K562 (cell line): ENCODE measurements around the gene UTP25. TPM values are rescaled to one million over a fixed set of nuclear protein-coding genes. Genes with fewer than 3 reads are reported as not detected.

Experiments used
- CCNT2 ChIP-seq: IDR thresholded peaks from 2 replicates; pipeline ENCODE4 v1.6.1; 2011; ENCODE audit warnings: borderline replicate concordance, low read depth, mild to moderate bottlenecking, moderate library complexity, mixed read lengths, low read length; ENCODE audit not compliant: insufficient read length; ENCODE audit errors: extremely low read depth
- ELF2 ChIP-seq: fragments of 250-450 bp; sonication (Bioruptor Pico); IDR thresholded peaks from 2 replicates; pipeline ENCODE4 v1.5.0; 2021; ENCODE audit warnings: mild to moderate bottlenecking
- HNRNPLL ChIP-seq: fragments of 200-400 bp; formaldehyde crosslinking; IDR thresholded peaks from 2 replicates; pipeline ENCODE4 v1.6.1; 2017; ENCODE audit warnings: low read length, low read depth, mild to moderate bottlenecking; ENCODE audit not compliant: poor library complexity, severe bottlenecking
- KLF6 ChIP-seq: fragments of 250-450 bp; sonication (Bioruptor Pico); IDR thresholded peaks from 2 replicates; pipeline ENCODE4 v1.4.0; 2020; ENCODE audit warnings: mild to moderate bottlenecking, moderate library complexity, borderline replicate concordance
- NFE2L1 ChIP-seq: fragments of 450-650 bp; IDR thresholded peaks from 2 replicates; pipeline ENCODE4 v1.6.1; 2016; ENCODE audit warnings: missing genetic modification characterization, low read depth, mild to moderate bottlenecking, missing compliant biosample characterization, moderate library complexity, borderline replicate concordance
- POLR2AphosphoS2 ChIP-seq: IDR thresholded peaks from 2 replicates; pipeline ENCODE4 v1.6.1; 2012; ENCODE audit warnings: low read length, improper control_type of control experiment
- PRPF4 ChIP-seq: fragments of 200-400 bp; formaldehyde crosslinking; IDR thresholded peaks from one replicate; pipeline ENCODE4 v1.6.1; 2017; ENCODE audit warnings: low read length, low read depth, mild to moderate bottlenecking; ENCODE audit not compliant: insufficient read depth, poor library complexity, severe bottlenecking
- TBP ChIP-seq: optimal IDR thresholded peaks from 2 replicates; pipeline ENCODE3; 2011; ENCODE audit warnings: low read depth, low read length, improper control_type of control experiment
- ZNF212 ChIP-seq: fragments of 450-650 bp; formaldehyde crosslinking; IDR thresholded peaks from 2 replicates; pipeline ENCODE4 v1.4.0; 2020; ENCODE audit warnings: mild to moderate bottlenecking
- ZNF76 ChIP-seq: fragments of 250-450 bp; sonication (Bioruptor Pico); IDR thresholded peaks from 2 replicates; pipeline ENCODE4 v1.4.0; 2020; ENCODE audit warnings: mild to moderate bottlenecking, moderate library complexity, borderline replicate concordance
- ZNF77 ChIP-seq: fragments of 250-450 bp; sonication (Bioruptor Pico); IDR thresholded peaks from 2 replicates; pipeline ENCODE4 v1.5.0; 2020
- ZNF830 ChIP-seq: fragments of 250-450 bp; sonication (Bioruptor Pico); IDR thresholded peaks from 2 replicates; pipeline ENCODE4 v1.5.0; 2021; ENCODE audit warnings: mild to moderate bottlenecking
- polyA plus RNA-seq, 8 experiments: library from polyadenylated mRNA; depleted of rRNA in 4 of 8; stranded (reverse) in 5 of 8; unstranded in 3 of 8; fragments of >200 nt; fragmentation: Nextera tagmentation in 2 of 8; fragmentation: Illumina TruSeq in 1 of 8; extraction: Ambion mirVana in 2 of 8; extraction: Trizol in 1 of 8; gene quantifications; 2 replicates each; pipeline versions ENCODE4 v1.2.1 to v1.2.3, GENCODE V29; 2011 to 2014; ENCODE audit warnings: inconsistent platforms in 1 of 8, missing spikeins in 1 of 8
- total RNA-seq, 7 experiments: library from RNA; depleted of rRNA in 6 of 7; stranded (reverse); fragments of >200 nt in 6 of 7; fragmentation: Illumina TruSeq in 2 of 7; extraction: Trizol in 2 of 7; gene quantifications; 2 replicates each; pipeline versions ENCODE4 v1.2.1 to v1.2.3, GENCODE V29; 2011 to 2021; ENCODE audit warnings: low replicate concordance in 1 of 7
- TF ChIP-seq, protein P1 (sequence below), 2 experiments: fragments of 450-650 bp; formaldehyde crosslinking in 1 of 2; IDR thresholded peaks; 2 replicates each; pipeline versions ENCODE4 v1.4.0 to v1.6.1; 2014 to 2020; ENCODE audit warnings: mild to moderate bottlenecking in 2 of 2, borderline replicate concordance in 1 of 2, low read depth in 1 of 2
- TF ChIP-seq, protein P2 (sequence below): sonication (generic); formaldehyde crosslinking; IDR thresholded peaks from 2 replicates; pipeline ENCODE4 v1.8.0; 2023; ENCODE audit warnings: mild to moderate bottlenecking, missing genetic modification reagents
- TF ChIP-seq, protein P3 (sequence below): fragments of 450-650 bp; IDR thresholded peaks from 2 replicates; pipeline ENCODE4 v1.6.1; 2016
- TF ChIP-seq, protein P4 (sequence below): fragments of 250-450 bp; sonication (Bioruptor Pico); IDR thresholded peaks from 2 replicates; pipeline ENCODE4 v1.4.0; 2020

The UTP25 gene
- total and polyA plus RNA-seq, 9 of the 15 experiments (the other 6 are each of a cell fraction or from before 2014, with no cell fraction given) = 5.7 to 17.6 (median 12.0) TPM

DNA sequence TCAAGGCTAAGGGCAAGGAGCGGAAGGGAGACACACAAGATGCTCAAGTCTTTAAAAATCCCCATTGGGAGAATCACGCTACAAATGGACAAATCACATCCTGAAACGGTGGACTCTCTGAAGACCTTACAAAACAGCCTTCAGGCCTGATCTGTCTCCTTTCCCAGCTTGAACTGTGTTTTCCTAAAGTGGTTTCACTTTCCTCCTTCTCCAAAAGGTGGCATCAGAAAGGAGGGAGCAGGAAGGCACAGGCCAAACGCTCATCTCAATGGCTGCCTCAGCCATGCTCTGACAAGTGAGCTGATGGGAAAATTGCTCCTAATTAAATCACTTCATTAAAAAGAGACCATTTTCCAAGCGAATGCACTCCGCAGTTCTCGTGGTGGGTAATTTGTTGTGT is 47.7 kb downstream of the UTP25 start (continued):
- TF ChIP-seq, protein P1, sequence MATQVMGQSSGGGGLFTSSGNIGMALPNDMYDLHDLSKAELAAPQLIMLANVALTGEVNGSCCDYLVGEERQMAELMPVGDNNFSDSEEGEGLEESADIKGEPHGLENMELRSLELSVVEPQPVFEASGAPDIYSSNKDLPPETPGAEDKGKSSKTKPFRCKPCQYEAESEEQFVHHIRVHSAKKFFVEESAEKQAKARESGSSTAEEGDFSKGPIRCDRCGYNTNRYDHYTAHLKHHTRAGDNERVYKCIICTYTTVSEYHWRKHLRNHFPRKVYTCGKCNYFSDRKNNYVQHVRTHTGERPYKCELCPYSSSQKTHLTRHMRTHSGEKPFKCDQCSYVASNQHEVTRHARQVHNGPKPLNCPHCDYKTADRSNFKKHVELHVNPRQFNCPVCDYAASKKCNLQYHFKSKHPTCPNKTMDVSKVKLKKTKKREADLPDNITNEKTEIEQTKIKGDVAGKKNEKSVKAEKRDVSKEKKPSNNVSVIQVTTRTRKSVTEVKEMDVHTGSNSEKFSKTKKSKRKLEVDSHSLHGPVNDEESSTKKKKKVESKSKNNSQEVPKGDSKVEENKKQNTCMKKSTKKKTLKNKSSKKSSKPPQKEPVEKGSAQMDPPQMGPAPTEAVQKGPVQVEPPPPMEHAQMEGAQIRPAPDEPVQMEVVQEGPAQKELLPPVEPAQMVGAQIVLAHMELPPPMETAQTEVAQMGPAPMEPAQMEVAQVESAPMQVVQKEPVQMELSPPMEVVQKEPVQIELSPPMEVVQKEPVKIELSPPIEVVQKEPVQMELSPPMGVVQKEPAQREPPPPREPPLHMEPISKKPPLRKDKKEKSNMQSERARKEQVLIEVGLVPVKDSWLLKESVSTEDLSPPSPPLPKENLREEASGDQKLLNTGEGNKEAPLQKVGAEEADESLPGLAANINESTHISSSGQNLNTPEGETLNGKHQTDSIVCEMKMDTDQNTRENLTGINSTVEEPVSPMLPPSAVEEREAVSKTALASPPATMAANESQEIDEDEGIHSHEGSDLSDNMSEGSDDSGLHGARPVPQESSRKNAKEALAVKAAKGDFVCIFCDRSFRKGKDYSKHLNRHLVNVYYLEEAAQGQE (IDR thresholded peaks at IDR 0.05; ENCODE audit: borderline replicate concordance) = 0 out of 2 replicates have a peak, but pooled peaks have one; percentile 4
- TF ChIP-seq, protein P1 (CRISPR knock-in tag; IDR thresholded peaks at IDR 0.05; ENCODE audit: low read depth) = no peak
- TF ChIP-seq POLR2AphosphoS2 = no peak
- TF ChIP-seq HNRNPLL = no peak
- TF ChIP-seq, protein P2, sequence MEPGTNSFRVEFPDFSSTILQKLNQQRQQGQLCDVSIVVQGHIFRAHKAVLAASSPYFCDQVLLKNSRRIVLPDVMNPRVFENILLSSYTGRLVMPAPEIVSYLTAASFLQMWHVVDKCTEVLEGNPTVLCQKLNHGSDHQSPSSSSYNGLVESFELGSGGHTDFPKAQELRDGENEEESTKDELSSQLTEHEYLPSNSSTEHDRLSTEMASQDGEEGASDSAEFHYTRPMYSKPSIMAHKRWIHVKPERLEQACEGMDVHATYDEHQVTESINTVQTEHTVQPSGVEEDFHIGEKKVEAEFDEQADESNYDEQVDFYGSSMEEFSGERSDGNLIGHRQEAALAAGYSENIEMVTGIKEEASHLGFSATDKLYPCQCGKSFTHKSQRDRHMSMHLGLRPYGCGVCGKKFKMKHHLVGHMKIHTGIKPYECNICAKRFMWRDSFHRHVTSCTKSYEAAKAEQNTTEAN = no peak
- TF ChIP-seq ZNF76 (CRISPR knock-in tag) = no peak
- no peak for TF ChIP-seq KLF6 (CRISPR knock-in tag)
- no peak for TF ChIP-seq PRPF4
- TF ChIP-seq ZNF830 = no peak
- TF ChIP-seq TBP = no peak
- no peak for TF ChIP-seq CCNT2
- TF ChIP-seq ZNF212 = no peak
- TF ChIP-seq ELF2 (CRISPR knock-in tag) = no peak
- TF ChIP-seq, protein P3, sequence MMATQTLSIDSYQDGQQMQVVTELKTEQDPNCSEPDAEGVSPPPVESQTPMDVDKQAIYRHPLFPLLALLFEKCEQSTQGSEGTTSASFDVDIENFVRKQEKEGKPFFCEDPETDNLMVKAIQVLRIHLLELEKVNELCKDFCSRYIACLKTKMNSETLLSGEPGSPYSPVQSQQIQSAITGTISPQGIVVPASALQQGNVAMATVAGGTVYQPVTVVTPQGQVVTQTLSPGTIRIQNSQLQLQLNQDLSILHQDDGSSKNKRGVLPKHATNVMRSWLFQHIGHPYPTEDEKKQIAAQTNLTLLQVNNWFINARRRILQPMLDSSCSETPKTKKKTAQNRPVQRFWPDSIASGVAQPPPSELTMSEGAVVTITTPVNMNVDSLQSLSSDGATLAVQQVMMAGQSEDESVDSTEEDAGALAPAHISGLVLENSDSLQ = no peak
- no peak for TF ChIP-seq NFE2L1 (tag)
- no peak for TF ChIP-seq ZNF77 (CRISPR knock-in tag)
- TF ChIP-seq, protein P4, sequence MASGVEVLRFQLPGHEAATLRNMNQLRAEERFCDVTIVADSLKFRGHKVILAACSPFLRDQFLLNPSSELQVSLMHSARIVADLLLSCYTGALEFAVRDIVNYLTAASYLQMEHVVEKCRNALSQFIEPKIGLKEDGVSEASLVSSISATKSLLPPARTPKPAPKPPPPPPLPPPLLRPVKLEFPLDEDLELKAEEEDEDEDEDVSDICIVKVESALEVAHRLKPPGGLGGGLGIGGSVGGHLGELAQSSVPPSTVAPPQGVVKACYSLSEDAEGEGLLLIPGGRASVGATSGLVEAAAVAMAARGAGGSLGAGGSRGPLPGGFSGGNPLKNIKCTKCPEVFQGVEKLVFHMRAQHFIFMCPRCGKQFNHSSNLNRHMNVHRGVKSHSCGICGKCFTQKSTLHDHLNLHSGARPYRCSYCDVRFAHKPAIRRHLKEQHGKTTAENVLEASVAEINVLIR (CRISPR knock-in tag) = no peak
